Right lobe of liver (tissue), 4 donors: ENCODE data around the gene SNCG.

Experiments used
- POLR2A ChIP-seq: fragments of 450-650 bp; IDR thresholded peaks from one replicate; pipeline ENCODE4 v1.6.1; 2017; ENCODE audit warnings: antibody characterized with exemption, mild to moderate bottlenecking
- TF ChIP-seq, protein P1 (sequence below), 4 donors: fragments of 200-600 bp in 3 of 4; fragments of 450-650 bp in 1 of 4; IDR thresholded peaks; one replicate each; pipeline versions ENCODE4 v1.5.1 to v1.8.0; 2016 to 2022; ENCODE audit warnings: antibody characterized with exemption in 4 of 4, mild to moderate bottlenecking in 2 of 4
- donor health status: DM: no; HTN: no; CAD: no.
- donor health status: DM: no; HTN: no; CAD: no.
- donor health status: DM: no; HTN: yes; CAD: no.

GRCh38 chr10:86963341-86963919 lies 5.0 kb downstream of the SNCG start:
- no peak for TF ChIP-seq POLR2A
- TF ChIP-seq, protein P1, sequence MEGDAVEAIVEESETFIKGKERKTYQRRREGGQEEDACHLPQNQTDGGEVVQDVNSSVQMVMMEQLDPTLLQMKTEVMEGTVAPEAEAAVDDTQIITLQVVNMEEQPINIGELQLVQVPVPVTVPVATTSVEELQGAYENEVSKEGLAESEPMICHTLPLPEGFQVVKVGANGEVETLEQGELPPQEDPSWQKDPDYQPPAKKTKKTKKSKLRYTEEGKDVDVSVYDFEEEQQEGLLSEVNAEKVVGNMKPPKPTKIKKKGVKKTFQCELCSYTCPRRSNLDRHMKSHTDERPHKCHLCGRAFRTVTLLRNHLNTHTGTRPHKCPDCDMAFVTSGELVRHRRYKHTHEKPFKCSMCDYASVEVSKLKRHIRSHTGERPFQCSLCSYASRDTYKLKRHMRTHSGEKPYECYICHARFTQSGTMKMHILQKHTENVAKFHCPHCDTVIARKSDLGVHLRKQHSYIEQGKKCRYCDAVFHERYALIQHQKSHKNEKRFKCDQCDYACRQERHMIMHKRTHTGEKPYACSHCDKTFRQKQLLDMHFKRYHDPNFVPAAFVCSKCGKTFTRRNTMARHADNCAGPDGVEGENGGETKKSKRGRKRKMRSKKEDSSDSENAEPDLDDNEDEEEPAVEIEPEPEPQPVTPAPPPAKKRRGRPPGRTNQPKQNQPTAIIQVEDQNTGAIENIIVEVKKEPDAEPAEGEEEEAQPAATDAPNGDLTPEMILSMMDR (IDR thresholded peaks at IDR 0.05) = no peak
